Measurements from ENCODE around the gene KSR1.

The KSR1 gene

GRCh38 chr17:27573548-27573947, 117.3 kb downstream of the KSR1 start:
- DNase-seq: no peak

GRCh38 chr17:27573971-27574525, 117.8 kb downstream of the KSR1 start:
- DNase-seq: peak; percentile 40

GRCh38 chr17:27575096-27575911, 119.1 kb downstream of the KSR1 start:
- DNase-seq: no peak

- no peak for DNase-seq
Observed at GRCh38 chr17:27575912-27576252, 119.6 kb downstream of the KSR1 start.

GRCh38 chr17:27576477-27577083, 120.3 kb downstream of the KSR1 start:
- DNase-seq: no peak

- DNase-seq: peak; percentile 89
Observed at GRCh38 chr17:27577121-27577761, 121.0 kb downstream of the KSR1 start.

- DNase-seq: no peak
Observed at GRCh38 chr17:27577884-27578717, 121.9 kb downstream of the KSR1 start.

GRCh38 chr17:27578718-27579085, 122.5 kb downstream of the KSR1 start:
- DNase-seq: no peak

- no peak for DNase-seq
Observed at GRCh38 chr17:27579304-27579703, 123.1 kb downstream of the KSR1 start.

GRCh38 chr17:27579897-27580321, 123.7 kb downstream of the KSR1 start:
- no peak for DNase-seq

GRCh38 chr17:27581016-27581415, 124.8 kb downstream of the KSR1 start:
- no peak for DNase-seq

GRCh38 chr17:27582696-27583095, 126.4 kb downstream of the KSR1 start:
- DNase-seq: no peak

- no peak for DNase-seq
Observed at GRCh38 chr17:27585153-27585681, 129.0 kb downstream of the KSR1 start.

GRCh38 chr17:27585792-27586191, 129.5 kb downstream of the KSR1 start:
- no peak for DNase-seq

GRCh38 chr17:27586203-27586721, 130.0 kb downstream of the KSR1 start:
- peak; percentile 93 for DNase-seq

- DNase-seq: no peak
Observed at GRCh38 chr17:27588354-27588753, 132.1 kb downstream of the KSR1 start.

- no peak for DNase-seq
Observed at GRCh38 chr17:27590864-27591263, 134.6 kb downstream of the KSR1 start.

GRCh38 chr17:27591986-27592385, 135.7 kb downstream of the KSR1 start:
- no peak for DNase-seq

GRCh38 chr17:27593232-27593856, 137.1 kb downstream of the KSR1 start:
- no peak for DNase-seq

- DNase-seq: no peak
Observed at GRCh38 chr17:27593857-27594255, 137.6 kb downstream of the KSR1 start.

- no peak for DNase-seq
Observed at GRCh38 chr17:27595208-27595607, 139.0 kb downstream of the KSR1 start.

GRCh38 chr17:27596096-27596495, 139.8 kb downstream of the KSR1 start:
- DNase-seq: no peak
